T-cell (primary cell): ENCODE data around the gene EIF5. TPM values are rescaled to one million over a fixed set of nuclear protein-coding genes. Genes with fewer than 3 reads are reported as not detected.

Source experiments
- ATAC-seq, 4 experiments: fragments of 200-7000 bp in 3 of 4; fragments of 150-1000 bp in 1 of 4; cut with Tn5 transposase; replicated peaks in 1 of 4; 1 replicate in 3 of 4; 2 replicates in 1 of 4; pipeline ENCODE4 v1.10.0; 2021; ENCODE audit warnings: moderate library complexity in 3 of 4, mild to moderate bottlenecking in 2 of 4, moderate number of reproducible peaks in 1 of 4
- CTCF ChIA-PET, 2 donors: fragments of 300-600 bp; sonication (Branson Sonifier 250); formaldehyde crosslinking; loops; one replicate each; lab custom pipeline; 2022; ENCODE audit warnings: antibody characterized with exemption in 2 of 2; lab: Charles Lee
- POLR2A ChIA-PET, 2 donors: fragments of 300-600 bp; sonication (Branson Sonifier 250); formaldehyde crosslinking; loops; one replicate each; lab custom pipeline; 2022; ENCODE audit warnings: antibody characterized with exemption in 2 of 2; lab: Charles Lee
- DNase-seq, 35 experiments: peaks; one replicate each; pipeline versions ENCODE4 v3.0.0 to v3.0.0-alpha.2; 2013 to 2023
- H3K27ac ChIP-seq: one replicate; pipeline ENCODE4 v1.5.1; 2013; ENCODE audit warnings: low read length
- H3K27me3 ChIP-seq, 2 experiments: replicated peaks in 1 of 2; 1 replicate in 1 of 2; 2 replicates in 1 of 2; pipeline versions ENCODE4 v1.6.1 to v1.7.0; 2013; ENCODE audit warnings: low read length in 1 of 2, mixed read lengths in 1 of 2; ENCODE audit not compliant: control insufficient read depth in 2 of 2, insufficient read depth in 2 of 2; ENCODE audit errors: extremely low read depth in 1 of 2
- H3K36me3 ChIP-seq, 2 donors: 1 replicate in 1 of 2; 2 replicates in 1 of 2; pipeline versions ENCODE4 v1.6.1 to v1.7.0; 2013; ENCODE audit warnings: low read length in 1 of 2; ENCODE audit not compliant: control insufficient read depth in 2 of 2, insufficient read depth in 1 of 2; ENCODE audit errors: extremely low read depth in 1 of 2
- H3K4me1 ChIP-seq, 2 experiments: 1 replicate in 1 of 2; 2 replicates in 1 of 2; pipeline versions ENCODE4 v1.6.1 to v1.7.0; 2013; ENCODE audit warnings: low read length in 2 of 2, mixed read lengths in 1 of 2; ENCODE audit not compliant: insufficient read depth in 2 of 2, control insufficient read depth in 1 of 2; ENCODE audit errors: extremely low read depth in 1 of 2
- H3K4me3 ChIP-seq, 2 donors: 1 replicate in 1 of 2; 2 replicates in 1 of 2; pipeline versions ENCODE4 v1.5.1 to v1.7.0; 2013; ENCODE audit warnings: mild to moderate bottlenecking in 2 of 2, low read length in 1 of 2, moderate library complexity in 1 of 2; ENCODE audit not compliant: control insufficient read depth in 1 of 2; ENCODE audit errors: extremely low read depth in 1 of 2
- H3K9me3 ChIP-seq: 2 replicates; pipeline ENCODE4 v1.7.0; 2013
- H3K27ac Mint-ChIP-seq, 2 donors: one replicate each; pipeline ENCODE4 v1.8.0; 2020 to 2021; ENCODE audit warnings: mild to moderate bottlenecking in 2 of 2, mixed read lengths in 2 of 2
- H3K27me3 Mint-ChIP-seq, 2 donors: one replicate each; pipeline ENCODE4 v1.8.0; 2021 to 2022; ENCODE audit warnings: mixed read lengths in 2 of 2
- H3K36me3 Mint-ChIP-seq: one replicate; pipeline ENCODE4 v1.8.0; 2021; ENCODE audit warnings: mixed read lengths
- H3K4me1 Mint-ChIP-seq, 3 donors: one replicate each; pipeline ENCODE4 v1.8.0; 2020 to 2022; ENCODE audit warnings: mixed read lengths in 3 of 3, mild to moderate bottlenecking in 1 of 3
- H3K4me3 Mint-ChIP-seq, 3 donors: one replicate each; pipeline ENCODE4 v1.8.0; 2020 to 2022; ENCODE audit warnings: mild to moderate bottlenecking in 3 of 3, mixed read lengths in 3 of 3, moderate library complexity in 3 of 3
- H3K9me3 Mint-ChIP-seq, 3 donors: one replicate each; pipeline ENCODE4 v1.8.0; 2020 to 2022; ENCODE audit warnings: mixed read lengths in 3 of 3
- WGBS: methylation state at CpG from one replicate; pipeline ENCODE4 v1.1.5; 2013; ENCODE audit warnings: missing lambda C conversion rate; ENCODE audit not compliant: insufficient coverage; 5-methylcytosine and 5-hydroxymethylcytosine counted together
- total RNA-seq, 35 experiments: library from RNA in 6 of 35; stranded (reverse) in 6 of 35; fragments of 120-200 nt in 1 of 35; gene quantifications; one replicate each; pipeline versions ENCODE4 v1.2.1 to v1.2.4 and lab custom pipeline; 2013 to 2026

EIF5 gene
- total RNA-seq, 5 donors from 2014 or later (not counting 1 experiment from before 2014, with no cell fraction given): 223 to 650 (median 261) TPM

DNA sequence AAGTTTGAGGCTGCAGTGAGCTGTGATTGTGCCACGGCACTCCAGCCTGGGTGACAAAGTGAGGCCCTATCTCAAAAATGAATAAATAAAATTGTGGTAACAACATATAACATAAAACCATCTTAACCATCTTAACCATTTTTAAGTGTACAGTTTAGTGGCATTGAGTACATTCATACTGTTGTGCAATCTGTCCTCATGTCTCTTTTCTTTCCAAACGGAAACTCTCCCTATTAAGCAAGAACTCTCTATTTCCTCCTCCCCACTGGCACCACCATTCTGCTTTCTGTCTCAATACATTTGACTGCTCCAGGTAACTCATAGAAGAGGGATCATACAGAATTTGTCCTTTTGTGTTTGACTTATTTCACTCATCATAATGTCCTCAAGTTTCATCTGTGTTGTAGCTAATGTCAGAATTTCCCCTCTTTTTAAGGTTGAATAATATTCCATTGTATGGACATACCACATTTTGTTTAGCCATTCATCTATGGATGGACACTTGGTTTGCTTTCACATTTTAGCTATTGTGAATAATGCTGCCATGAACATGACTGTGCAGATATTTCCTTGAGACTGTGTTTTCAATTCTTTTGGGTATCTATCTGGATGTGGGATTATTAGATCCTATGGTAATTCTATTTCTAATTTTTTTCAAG is 46.8 kb downstream of the EIF5 start:
- peaks cover 7 to 15% (median 10%) of the 10 kb centered on the region in 3 donors for H3K4me1 Mint-ChIP-seq
- no peak overlapping the region for H3K27ac Mint-ChIP-seq
- H3K36me3 Mint-ChIP-seq: no peaks in the 10 kb centered on the region
- Histone ChIP-seq H3K36me3 (no peaks in the 10 kb centered on the region), H3K27me3 (peaks cover 0 to 32% of the 10 kb centered on the region in 2 experiments), H3K4me3 (no peak overlapping the region), H3K4me1 (peaks cover 0 to 14% of the 10 kb centered on the region in 2 experiments), H3K27ac (no peak overlapping the region), H3K9me3 (no peaks in the 10 kb centered on the region)
- peaks cover 0 to 3% of the 10 kb centered on the region in 2 donors for H3K27me3 Mint-ChIP-seq
- H3K4me3 Mint-ChIP-seq: no peak overlapping the region
- ChIA-PET CTCF (interaction anchor here (0.6 to 1.4 kb wide), 4 partner anchors 10 to 1282 kb away, joined by 3 to 8 read pairs (median 6); no protein-coding TSS in a partner anchor), POLR2A (interaction anchor here in 1 of 2 donors (0.7 to 1.0 kb wide), 2 partner anchors 12 to 39 kb away, joined by 3 read pairs; no protein-coding TSS in a partner anchor)
- DNase-seq: no peak
- no peaks in the 10 kb centered on the region for H3K9me3 Mint-ChIP-seq
- 100% methylated on average over 1 of the region's 2 CpGs for WGBS
- no peak for ATAC-seq

DNA sequence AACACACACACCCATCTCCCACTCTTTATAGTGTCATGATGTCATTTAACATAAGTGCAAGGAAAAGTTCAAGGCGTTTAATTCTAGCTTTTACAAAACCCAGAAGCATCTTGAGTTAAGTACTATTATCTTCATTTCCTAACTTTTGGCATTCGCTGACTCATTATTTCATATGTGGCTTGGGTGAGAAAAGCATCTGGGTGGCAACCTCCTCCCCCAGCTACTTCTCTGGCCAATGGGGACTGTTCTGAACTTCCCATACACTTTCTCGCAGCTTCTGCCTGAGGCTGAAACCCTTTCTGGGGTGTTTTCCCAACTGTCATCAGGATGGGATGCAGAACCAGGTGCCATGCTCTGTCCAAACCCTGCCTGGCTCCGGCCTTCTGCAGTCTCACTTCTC is 48.3 kb downstream of the EIF5 start:
- WGBS: 48% methylated on average over 2 of the region's 4 CpGs
- Histone ChIP-seq H3K36me3 (no peaks in the 10 kb centered on the region), H3K4me3 (no peak overlapping the region), H3K27ac (no peak overlapping the region), H3K27me3 (peaks cover 0 to 25% of the 10 kb centered on the region in 2 experiments), H3K9me3 (no peaks in the 10 kb centered on the region), H3K4me1 (peaks cover 7 to 23% of the 10 kb centered on the region in 2 experiments)
- DNase-seq (peak in 1 of 35 experiments; percentile 29), ATAC-seq (no peak)
- Mint-ChIP-seq H3K36me3 (no peaks in the 10 kb centered on the region), H3K4me3 (no peak overlapping the region), H3K9me3 (no peaks in the 10 kb centered on the region), H3K4me1 (peaks cover 15 to 26% (median 21%) of the 10 kb centered on the region in 3 donors), H3K27ac (peak overlapping the region; percentile 18 to 30), H3K27me3 (peaks cover 0 to 3% of the 10 kb centered on the region in 2 donors)
- POLR2A ChIA-PET: no interaction called here
- CTCF ChIA-PET: interaction anchor here in 1 of 2 donors (0.6 kb wide), 1 partner anchor 11 kb away, joined by 3 read pairs; no protein-coding TSS in a partner anchor

- Histone ChIP-seq H3K4me1 (peaks cover 14 to 34% of the 10 kb centered on the region in 2 experiments), H3K9me3 (no peaks in the 10 kb centered on the region), H3K36me3 (no peaks in the 10 kb centered on the region), H3K27me3 (peaks cover 0 to 8% of the 10 kb centered on the region in 2 experiments), H3K27ac (peak overlapping the region; percentile 80), H3K4me3 (peak overlapping the region; percentile 79 to 99)
- Mint-ChIP-seq H3K27ac (peak overlapping the region; percentile 91 to 93), H3K9me3 (no peaks in the 10 kb centered on the region), H3K27me3 (peaks cover 0 to 3% of the 10 kb centered on the region in 2 donors), H3K4me3 (peak overlapping the region; percentile 91 to 98 (median 94)), H3K4me1 (peaks cover 33 to 46% (median 39%) of the 10 kb centered on the region in 3 donors), H3K36me3 (no peaks in the 10 kb centered on the region)
- DNase-seq (peak in 1 of 35 experiments; percentile 0), ATAC-seq (no peak)
- 8% methylated on average over 28 of the region's 31 CpGs for WGBS
- ChIA-PET POLR2A (interaction anchor here (0.8 to 1.1 kb wide), 4 partner anchors 9 to 50 kb away, joined by 3 to 10 read pairs (median 6); no protein-coding TSS in a partner anchor), CTCF (interaction anchor here (0.6 to 1.2 kb wide), 3 partner anchors 9 to 1080 kb away, joined by 3 to 4 read pairs (median 4); partner anchors contain the start of genes EIF5 (in 1 of the 2) and MOK (in 1 of the 2))
Observed at GRCh38 chr14:103384450-103385151, 50.6 kb downstream of the EIF5 start.

DNA sequence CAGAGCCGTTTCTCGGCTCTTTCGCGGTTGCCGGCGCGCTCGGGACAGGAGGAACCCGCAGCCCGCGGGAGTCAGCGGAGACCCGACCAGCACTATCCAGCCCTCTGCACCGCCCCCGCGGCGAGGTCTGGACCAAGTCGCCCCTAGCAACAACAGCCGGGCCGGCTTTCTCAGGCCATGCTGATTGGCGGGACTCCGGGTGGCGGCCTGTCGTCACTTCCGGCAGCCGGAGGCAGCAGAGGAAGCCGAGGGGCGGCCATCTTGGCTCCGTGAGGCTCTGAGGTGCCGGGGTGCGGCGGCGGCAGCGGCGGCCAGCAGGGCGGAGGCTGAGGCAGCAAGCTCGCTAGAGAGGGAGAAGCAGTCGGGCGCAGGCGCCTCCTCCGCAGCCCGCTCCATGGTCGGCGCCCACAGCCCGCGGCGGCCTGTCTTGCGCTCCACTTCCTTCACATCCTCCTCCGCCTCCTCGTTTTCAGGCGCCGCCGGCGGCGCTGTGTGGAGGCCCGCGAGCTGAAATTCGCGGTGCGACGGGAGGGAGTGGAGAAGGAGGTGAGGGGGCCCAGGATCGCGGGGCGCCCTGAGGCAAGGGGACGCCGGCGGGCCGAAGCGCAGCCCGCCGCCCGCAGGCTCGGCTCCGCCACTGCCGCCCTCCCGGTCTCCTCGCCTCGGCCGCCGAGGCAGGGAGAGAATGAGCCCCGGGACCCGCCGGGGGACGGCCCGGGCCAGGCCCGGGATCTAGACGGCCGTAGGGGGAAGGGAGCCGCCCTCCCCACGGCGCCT is 51.3 kb downstream of the EIF5 start, which contains the start of gene MARK3:
TSS of gene MARK3 (plus strand) at position 264 of the 777 bp plus-strand sequence. CDS start 615 bp downstream, outside the sequence.
- peak within 1 kb of the TSS; percentile 97 for H3K27ac Mint-ChIP-seq
- peaks cover 0 to 3% of the 10 kb centered on the region in 2 donors for H3K27me3 Mint-ChIP-seq
- peak within 1 kb of the TSS; percentile 79 to 99 for H3K4me3 ChIP-seq
- peak within 1 kb of the TSS; percentile 94 to 98 (median 96) for H3K4me3 Mint-ChIP-seq
- no peaks in the 10 kb centered on the region for H3K36me3 ChIP-seq
- peak within 1 kb of the TSS; percentile 80 for H3K27ac ChIP-seq
- DNase-seq: peak; percentile 90 to 98 (median 95)
- H3K9me3 Mint-ChIP-seq: no peaks in the 10 kb centered on the region
- under 1% methylated on average over 88 of the region's 91 CpGs for WGBS
- peaks cover 37 to 50% (median 39%) of the 10 kb centered on the region in 3 donors for H3K4me1 Mint-ChIP-seq
- peak; percentile 89 to 91 (median 90) for ATAC-seq
- peaks cover 0 to 8% of the 10 kb centered on the region in 2 experiments for H3K27me3 ChIP-seq
- peaks cover 14 to 38% of the 10 kb centered on the region in 2 experiments for H3K4me1 ChIP-seq
- H3K36me3 Mint-ChIP-seq: no peaks in the 10 kb centered on the region
- ChIA-PET CTCF (interaction anchor here (0.6 to 1.2 kb wide), 4 partner anchors 8 to 1080 kb away, joined by 3 to 4 read pairs (median 4); partner anchors contain the start of genes EIF5 (in 1 of the 2) and MOK (in 1 of the 2)), POLR2A (interaction anchor here (0.6 to 1.1 kb wide), 4 partner anchors 8 to 51 kb away, joined by 3 to 10 read pairs (median 4); no protein-coding TSS in a partner anchor)
- H3K9me3 ChIP-seq: no peaks in the 10 kb centered on the region

GRCh38 chr14:103385929-103386712 is 52.1 kb downstream of the EIF5 start:
- no peaks in the 10 kb centered on the region for H3K9me3 ChIP-seq
- H3K4me1 Mint-ChIP-seq: peaks cover 43 to 56% (median 46%) of the 10 kb centered on the region in 3 donors
- peaks cover 14 to 46% of the 10 kb centered on the region in 2 experiments for H3K4me1 ChIP-seq
- peak overlapping the region; percentile 79 to 99 for H3K4me3 ChIP-seq
- WGBS: under 1% methylated on average over 37 of the region's 44 CpGs
- H3K4me3 Mint-ChIP-seq: peak overlapping the region; percentile 94 to 98 (median 96)
- H3K27me3 ChIP-seq: peaks cover 0 to 8% of the 10 kb centered on the region in 2 experiments
- ChIA-PET POLR2A (interaction anchor here in 1 of 2 donors (0.6 to 1.0 kb wide), 2 partner anchors 43 to 52 kb away, joined by 3 read pairs; no protein-coding TSS in a partner anchor), CTCF (interaction anchor here in 1 of 2 donors (1.0 to 1.3 kb wide), 2 partner anchors 11 to 14 kb away, joined by 3 read pairs; no protein-coding TSS in a partner anchor)
- peaks cover 0 to 3% of the 10 kb centered on the region in 2 donors for H3K27me3 Mint-ChIP-seq
- H3K36me3 ChIP-seq: no peaks in the 10 kb centered on the region
- ATAC-seq: no peak
- H3K27ac ChIP-seq: peak overlapping the region; percentile 80
- no peaks in the 10 kb centered on the region for H3K9me3 Mint-ChIP-seq
- peak in 23 of 35 experiments; percentile 3 to 50 (median 14) for DNase-seq
- peak overlapping the region; percentile 97 for H3K27ac Mint-ChIP-seq
- no peaks in the 10 kb centered on the region for H3K36me3 Mint-ChIP-seq
